Body of pancreas (tissue), 4 donors: Measurements from ENCODE around the gene KLHDC7B.

Experiments
- CTCF ChIP-seq, 7 experiments: fragments of 450-650 bp in 4 of 7; fragments of 200-600 bp in 3 of 7; sonication (generic) in 3 of 7; IDR thresholded peaks; one replicate each; pipeline ENCODE4 v1.5.1; 2016 to 2019; ENCODE audit warnings: antibody characterized with exemption in 7 of 7
- POLR2A ChIP-seq, 3 donors: fragments of 450-650 bp; IDR thresholded peaks; one replicate each; pipeline ENCODE4 v1.6.1; 2016; ENCODE audit warnings: antibody characterized with exemption in 3 of 3, mild to moderate bottlenecking in 2 of 3

- TF ChIP-seq CTCF (IDR thresholded peaks at IDR 0.05) (no peak), POLR2A (IDR thresholded peaks at IDR 0.05) (no peak)
Measured at GRCh38 chr22:50527921-50528681, 17.6 kb upstream of the KLHDC7B start.
